ENCODE results near the gene SYT17.

The SYT17 gene

GRCh38 chr16:19316846-19317245 is 148.8 kb downstream of the SYT17 start:
- no peak overlapping the region for H3K27ac Mint-ChIP-seq
- H3K27me3 Mint-ChIP-seq = peaks cover 6% of the 10 kb centered on the region
- no peaks in the 10 kb centered on the region for H3K9me3 Mint-ChIP-seq
- H3K4me3 Mint-ChIP-seq = no peak overlapping the region
- H3K36me3 Mint-ChIP-seq (ENCODE audit: low read depth) = no peaks in the 10 kb centered on the region
- no peaks in the 10 kb centered on the region for H3K4me1 Mint-ChIP-seq (ENCODE audit: low read depth)
- DNase-seq = no peak
